ENCODE results near the gene ZNRF3. TPM values are rescaled to one million over a fixed set of nuclear protein-coding genes. Genes with fewer than 3 reads are reported as not detected.

ZNRF3 gene
- total RNA-seq, 1 experiment from 2014 or later = 23.7 TPM

- Mint-ChIP-seq H3K36me3 (ENCODE audit: insufficient read depth, unreplicated experiment) (peaks cover 10% of the 10 kb centered on the region), H3K4me1 (ENCODE audit: low read depth, unreplicated experiment) (no peaks in the 10 kb centered on the region), H3K27ac (ENCODE audit: unreplicated experiment) (no peak overlapping the region), H3K4me3 (ENCODE audit: low read depth, unreplicated experiment) (no peak overlapping the region), H3K9me3 (ENCODE audit: low read depth, unreplicated experiment) (no peaks in the 10 kb centered on the region), H3K27me3 (ENCODE audit: unreplicated experiment) (no peaks in the 10 kb centered on the region)
- TF ChIP-seq CTCF (IDR thresholded peaks at IDR 0.05; ENCODE audit: unreplicated experiment) = no peak
- no peak for DNase-seq
- BruUV-seq (replicated peaks) = no TSS peak
- CTCF ChIA-PET = no interaction called here
- intact Hi-C loops (cut with micrococcal nuclease; ENCODE audit: unreplicated experiment) = no loop called here
Observed at GRCh38 chr22:28994522-28994921, 111.2 kb downstream of the ZNRF3 start.

- H3K27me3 Mint-ChIP-seq (ENCODE audit: unreplicated experiment) = no peaks in the 10 kb centered on the region
- H3K4me3 Mint-ChIP-seq (ENCODE audit: low read depth, unreplicated experiment) = no peak overlapping the region
- H3K36me3 Mint-ChIP-seq (ENCODE audit: insufficient read depth, unreplicated experiment) = peaks cover 1% of the 10 kb centered on the region
- no peak for TF ChIP-seq CTCF (IDR thresholded peaks at IDR 0.05; ENCODE audit: unreplicated experiment)
- intact Hi-C loops (cut with micrococcal nuclease; ENCODE audit: unreplicated experiment) = no loop called here
- CTCF ChIA-PET = no interaction called here
- DNase-seq = no peak
- no peak overlapping the region for H3K27ac Mint-ChIP-seq (ENCODE audit: unreplicated experiment)
- no peaks in the 10 kb centered on the region for H3K9me3 Mint-ChIP-seq (ENCODE audit: low read depth, unreplicated experiment)
- no TSS peak for BruUV-seq (replicated peaks)
- no peaks in the 10 kb centered on the region for H3K4me1 Mint-ChIP-seq (ENCODE audit: low read depth, unreplicated experiment)
Observed at GRCh38 chr22:28995551-28995950, 112.2 kb downstream of the ZNRF3 start.

GRCh38 chr22:28997342-28997741 lies 114.0 kb downstream of the ZNRF3 start:
- intact Hi-C loops (cut with micrococcal nuclease; ENCODE audit: unreplicated experiment) = no loop called here
- Mint-ChIP-seq H3K27me3 (ENCODE audit: unreplicated experiment) (no peaks in the 10 kb centered on the region), H3K27ac (ENCODE audit: unreplicated experiment) (no peak overlapping the region), H3K4me3 (ENCODE audit: low read depth, unreplicated experiment) (no peak overlapping the region), H3K36me3 (ENCODE audit: insufficient read depth, unreplicated experiment) (no peaks in the 10 kb centered on the region), H3K4me1 (ENCODE audit: low read depth, unreplicated experiment) (peaks cover 6% of the 10 kb centered on the region), H3K9me3 (ENCODE audit: low read depth, unreplicated experiment) (no peaks in the 10 kb centered on the region)
- no peak for DNase-seq
- BruUV-seq (replicated peaks) = no TSS peak
- CTCF ChIA-PET = no interaction called here
- TF ChIP-seq CTCF (IDR thresholded peaks at IDR 0.05; ENCODE audit: unreplicated experiment) = no peak

- Mint-ChIP-seq H3K4me1 (ENCODE audit: low read depth, unreplicated experiment) (peaks cover 7% of the 10 kb centered on the region), H3K27ac (ENCODE audit: unreplicated experiment) (no peak overlapping the region), H3K4me3 (ENCODE audit: low read depth, unreplicated experiment) (no peak overlapping the region), H3K27me3 (ENCODE audit: unreplicated experiment) (no peaks in the 10 kb centered on the region), H3K36me3 (ENCODE audit: insufficient read depth, unreplicated experiment) (peaks cover 5% of the 10 kb centered on the region), H3K9me3 (ENCODE audit: low read depth, unreplicated experiment) (no peaks in the 10 kb centered on the region)
- no peak for DNase-seq
- TF ChIP-seq CTCF (IDR thresholded peaks at IDR 0.05; ENCODE audit: unreplicated experiment) = no peak
- intact Hi-C loops (cut with micrococcal nuclease; ENCODE audit: unreplicated experiment) = no loop called here
- CTCF ChIA-PET = no interaction called here
- BruUV-seq (replicated peaks) = no TSS peak
Observed at GRCh38 chr22:28998681-28999080, 115.3 kb downstream of the ZNRF3 start.

Data from Calu3 (cell line).